Measurements from ENCODE around the gene ZC4H2.
"Not testable (repeated sequence)": the region's sequence is repeated elsewhere in the genome, so short reads cannot be mapped to it uniquely, and the experiment has no call there.

DNA sequence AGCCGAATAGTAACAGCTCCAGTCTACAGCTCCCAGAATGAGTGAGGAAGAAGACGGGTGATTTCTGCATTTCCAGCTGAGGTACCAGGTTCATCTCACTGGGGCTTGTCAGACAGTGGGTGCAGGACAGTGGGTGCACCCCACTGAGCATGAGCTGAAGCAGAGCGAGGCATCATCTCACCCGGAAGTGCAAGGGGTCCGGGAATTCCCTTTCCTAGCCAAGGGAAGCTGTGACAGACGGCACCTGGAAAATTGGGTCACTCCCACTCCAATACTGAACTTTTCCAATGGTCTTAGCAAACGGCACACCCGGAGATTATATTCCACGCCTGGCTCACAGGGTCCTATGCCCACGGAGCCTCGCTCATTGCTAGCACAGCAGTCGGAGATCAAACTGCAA is 97.5 kb downstream of the ZC4H2 start:
- not testable (repeated sequence) for TF ChIP-seq CTCF (IDR thresholded peaks at IDR 0.05 in 4 of 5, conservative IDR thresholded peaks at IDR 0.05 in 1 of 5); POLR2A (IDR thresholded peaks at IDR 0.05)

All from gastrocnemius medialis (tissue), 4 donors.